HuH-7 (cell line): Measurements from ENCODE around the gene XDH.

Experiments
- DNase-seq: peaks from one replicate; pipeline ENCODE4 v3.0.0; 2011; ENCODE audit warnings: low spot score

XDH gene

DNA sequence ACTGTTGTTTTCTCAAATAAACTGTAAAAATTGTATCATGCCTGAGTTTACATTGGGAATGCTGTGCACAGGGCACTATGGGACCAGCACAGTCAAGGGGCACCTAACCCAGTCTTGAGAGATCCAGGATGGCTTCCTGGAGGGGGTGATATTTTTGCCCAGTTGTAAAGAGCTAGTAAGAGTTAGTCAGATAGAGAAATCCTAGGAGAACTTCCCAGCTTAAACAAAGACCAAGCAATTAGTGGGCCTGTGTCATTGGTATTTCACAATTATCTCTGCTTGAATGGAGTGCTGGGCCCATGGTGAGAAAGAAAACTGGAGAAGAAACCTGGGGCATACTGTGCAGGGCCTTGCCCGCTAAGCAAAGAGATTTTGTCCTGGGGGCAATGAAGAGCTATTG is 12.2 kb downstream of the XDH start:
- no peak for DNase-seq

DNA sequence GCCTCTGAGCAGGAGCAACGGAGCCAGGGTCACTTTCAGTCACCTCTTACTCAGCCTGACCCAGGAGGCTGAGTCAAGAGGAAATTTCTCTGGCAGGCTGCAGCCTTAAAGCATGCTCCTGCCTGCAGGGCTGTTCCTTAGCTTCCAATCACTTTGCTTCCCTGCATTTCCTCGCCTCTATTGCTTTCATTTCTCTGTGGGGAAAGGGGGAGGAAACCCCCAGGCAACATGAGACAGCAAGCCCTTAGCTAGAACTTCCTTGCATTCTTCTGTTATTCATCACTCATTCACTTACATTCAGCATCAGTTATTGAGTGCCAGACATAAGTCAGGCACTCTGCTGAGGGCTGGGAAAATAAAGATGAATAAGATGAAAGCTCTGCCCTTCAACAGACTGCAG is 13.0 kb downstream of the XDH start:
- no peak for DNase-seq

DNA sequence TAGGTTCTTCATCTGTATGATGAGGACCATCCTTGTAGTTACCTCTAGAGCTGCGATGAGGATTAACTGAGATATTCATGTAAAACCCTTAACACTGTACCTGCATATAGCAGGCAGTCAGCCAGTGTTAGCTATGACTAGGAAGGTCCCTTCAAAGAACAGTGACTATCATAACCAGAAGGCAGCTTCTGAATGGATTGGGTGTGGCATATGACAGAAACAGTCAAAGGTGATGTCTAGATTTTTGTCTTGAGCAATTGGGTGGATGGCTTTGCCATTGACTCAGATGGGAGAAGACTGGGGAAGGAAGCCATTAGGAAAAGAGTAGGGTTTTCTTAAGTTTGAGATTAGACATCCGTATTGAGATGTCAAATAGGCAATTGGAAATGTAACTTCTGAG is 15.7 kb downstream of the XDH start:
- DNase-seq, result no peak

DNA sequence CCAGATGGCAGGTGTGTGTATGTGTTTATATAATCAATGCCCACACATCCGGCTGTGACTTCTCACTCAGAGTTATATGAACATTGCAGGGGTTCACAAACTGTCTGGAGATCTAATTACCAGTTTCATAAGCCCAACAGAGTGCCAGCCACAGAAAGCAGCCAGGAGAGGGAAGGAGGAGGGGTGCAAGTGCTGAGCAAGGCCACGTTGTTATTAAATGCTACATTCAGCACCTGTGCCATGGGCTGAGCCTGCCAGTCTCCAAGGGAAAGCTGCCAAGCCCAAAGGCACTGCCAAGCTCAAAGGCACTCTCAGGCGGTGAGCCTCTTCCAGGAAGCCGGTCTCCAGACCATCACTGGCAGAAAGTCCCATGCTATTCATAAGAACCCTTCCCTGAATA is 17.4 kb downstream of the XDH start:
- no peak for DNase-seq

DNA sequence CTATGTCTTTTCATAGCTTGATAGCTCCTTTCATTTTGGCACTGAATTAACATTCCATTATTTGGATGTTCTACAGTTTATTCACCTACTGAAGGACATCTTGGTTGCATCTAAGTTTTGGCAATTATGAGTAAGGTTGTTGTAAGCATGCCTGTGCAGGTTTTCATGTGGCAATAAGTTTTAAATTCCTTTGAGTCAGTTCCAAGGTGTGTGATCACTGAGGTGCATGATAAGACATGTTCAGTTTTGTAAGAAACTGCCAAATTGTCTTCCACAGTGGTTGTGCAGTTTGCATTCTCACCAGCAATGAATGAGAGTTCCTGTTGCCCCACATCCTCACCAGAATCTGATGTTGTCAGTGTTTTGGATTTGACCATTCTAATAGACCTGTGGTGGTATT is 24.2 kb downstream of the XDH start:
- no peak for DNase-seq

DNA sequence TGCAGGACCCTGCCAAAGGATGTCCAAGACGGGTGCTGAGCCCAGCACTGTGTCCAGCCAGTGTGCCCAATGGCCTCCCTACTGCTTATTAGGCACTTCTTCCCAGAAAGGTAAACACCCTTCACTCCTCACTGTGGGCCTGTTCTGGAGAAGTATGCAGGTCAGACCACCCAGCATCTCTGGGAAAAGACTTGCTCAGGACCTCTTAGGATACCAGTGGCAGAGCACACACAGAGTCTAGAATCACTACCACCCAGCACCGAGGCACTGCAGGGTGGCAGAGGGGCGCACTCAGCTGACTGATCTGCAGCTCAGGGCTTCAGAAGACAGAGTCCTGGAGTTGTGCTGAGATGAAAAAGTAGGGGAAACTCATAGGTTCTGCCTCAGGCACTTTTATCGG is 25.8 kb downstream of the XDH start:
- DNase-seq, result no peak

DNA sequence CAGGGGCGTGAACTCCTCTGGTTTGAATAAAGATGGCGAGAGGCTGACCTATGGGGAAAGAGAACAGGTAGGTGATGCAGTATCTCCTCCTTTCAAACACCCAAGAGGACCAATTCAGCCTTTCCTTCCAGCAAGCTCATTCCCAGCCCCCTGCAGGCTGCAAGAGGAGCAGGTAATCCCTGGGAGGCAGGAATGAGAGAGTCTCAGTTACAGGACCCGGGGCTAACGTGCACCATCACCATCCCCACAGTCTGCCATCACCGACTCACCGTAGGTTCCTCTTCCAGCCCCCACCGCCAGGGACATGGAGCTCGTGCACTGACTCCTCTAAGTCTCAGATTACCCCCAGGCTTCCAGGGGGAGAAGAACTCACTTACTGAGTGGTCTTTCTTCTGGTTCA is 26.7 kb downstream of the XDH start:
- DNase-seq, result no peak

DNA sequence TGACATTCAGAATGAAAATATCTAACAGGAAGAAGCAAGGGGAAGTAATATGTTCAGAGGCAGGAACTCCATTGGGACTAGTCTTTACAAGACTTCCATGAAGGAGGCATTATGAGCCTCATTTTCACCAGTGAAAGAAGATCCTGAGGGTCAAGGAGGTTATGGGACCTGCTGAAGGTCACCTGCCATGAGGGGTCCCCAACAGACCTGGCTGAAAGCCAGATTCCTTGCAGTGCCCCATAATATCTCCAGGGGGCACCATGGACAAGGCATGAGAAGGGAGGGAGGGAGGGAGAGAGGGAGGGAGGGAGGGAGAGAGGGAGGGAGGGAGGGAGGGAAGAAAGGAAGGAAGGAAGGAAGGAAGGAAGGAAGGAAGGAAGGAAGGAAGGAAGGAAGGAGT is 27.9 kb downstream of the XDH start:
- DNase-seq, result peak; percentile 17

DNA sequence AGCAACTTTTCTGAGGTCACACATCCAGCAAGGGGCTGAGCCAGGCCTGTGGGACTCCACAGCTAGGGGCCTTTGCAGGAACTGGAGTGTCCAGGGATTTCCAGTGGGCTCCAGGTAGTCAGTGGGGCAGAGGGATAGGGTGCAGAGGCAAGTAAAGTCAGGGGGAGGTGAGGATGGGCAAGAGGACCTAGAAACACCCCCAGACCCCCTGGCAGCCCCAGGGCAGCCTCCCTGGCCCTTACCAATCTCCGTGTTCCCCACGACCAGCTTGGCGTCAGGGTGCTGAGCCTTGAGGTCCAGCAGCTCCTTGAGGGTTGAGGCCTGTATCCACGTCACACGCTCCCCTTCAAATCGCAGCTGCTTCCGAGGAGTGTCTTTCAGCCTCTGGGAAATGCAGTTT is 28.4 kb downstream of the XDH start:
- no peak for DNase-seq

DNA sequence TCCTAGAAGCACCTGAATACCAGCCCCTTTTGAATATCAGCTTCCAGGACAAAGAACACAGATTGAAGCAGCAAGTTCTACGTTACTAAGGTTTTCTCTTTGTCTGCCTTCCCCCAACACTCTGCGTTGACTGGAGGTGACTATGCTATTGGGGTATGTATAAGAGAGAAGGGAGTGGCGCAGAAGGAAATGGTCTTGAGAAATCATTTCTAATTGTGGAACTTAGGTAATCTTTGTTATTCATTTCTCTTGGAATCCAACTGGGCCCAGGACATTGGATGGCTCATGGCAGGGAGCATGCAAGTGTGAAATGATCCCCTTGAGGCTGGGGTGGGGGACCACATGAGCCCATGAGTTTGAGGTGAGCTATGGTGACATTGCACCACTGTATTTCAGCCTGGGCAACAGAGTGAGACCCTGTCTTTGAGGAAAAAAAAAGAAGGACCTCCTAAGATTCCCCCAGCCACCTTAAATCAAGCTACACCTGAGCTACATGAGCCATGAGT is 29.7 kb downstream of the XDH start:
- DNase-seq, result no peak

DNA sequence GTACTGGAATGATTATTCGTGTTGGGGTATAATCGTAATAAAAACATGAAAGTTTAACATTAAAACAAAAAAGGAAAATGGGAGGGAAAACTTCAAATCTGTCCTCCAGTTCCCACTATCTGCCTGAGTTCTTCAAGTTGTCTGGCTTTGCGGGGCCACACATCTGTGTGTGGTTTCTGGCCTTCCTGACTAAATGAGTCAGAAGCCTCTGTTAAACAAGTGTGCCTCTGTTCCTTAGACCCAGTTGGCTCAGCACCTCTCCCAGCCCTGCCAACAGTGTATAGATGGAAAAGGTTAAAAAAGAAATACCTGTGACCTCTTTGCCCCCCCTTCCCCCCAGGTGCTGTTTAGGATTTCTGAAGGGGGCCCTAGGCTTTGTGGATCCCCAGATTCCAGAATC is 30.2 kb downstream of the XDH start:
- no peak for DNase-seq

DNA sequence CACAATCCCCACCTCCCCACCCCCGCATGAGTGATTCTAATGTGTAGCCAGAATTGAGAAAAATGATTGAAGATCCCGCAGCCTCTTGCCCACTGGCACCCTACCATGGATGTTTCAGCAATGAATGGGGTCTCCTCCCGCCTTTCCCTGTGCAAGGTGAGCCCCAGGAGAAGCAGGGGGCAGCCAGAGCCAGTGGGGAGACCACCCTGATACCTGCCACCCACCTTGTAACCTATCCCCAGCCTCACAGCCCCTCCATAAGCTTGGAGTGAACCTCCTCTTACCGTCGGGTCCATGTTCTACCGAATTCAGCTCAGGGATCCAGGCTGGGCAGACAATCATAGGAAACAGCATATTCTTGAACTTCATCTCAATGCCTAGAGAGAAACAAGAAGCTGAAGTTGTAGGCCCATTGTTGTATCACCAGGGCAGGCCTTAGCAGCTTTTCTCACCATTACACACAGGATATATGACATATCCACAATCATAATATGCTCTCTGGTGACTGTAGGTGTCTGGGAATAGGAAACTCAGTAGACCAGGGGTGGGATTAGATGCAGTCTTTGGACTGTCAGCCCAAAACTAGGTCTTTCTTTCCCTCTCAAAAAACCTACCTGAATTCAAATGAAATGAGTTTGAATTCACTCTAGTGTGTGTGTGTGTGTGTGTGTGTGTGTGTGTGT is 30.9 kb downstream of the XDH start:
- no peak for DNase-seq

DNA sequence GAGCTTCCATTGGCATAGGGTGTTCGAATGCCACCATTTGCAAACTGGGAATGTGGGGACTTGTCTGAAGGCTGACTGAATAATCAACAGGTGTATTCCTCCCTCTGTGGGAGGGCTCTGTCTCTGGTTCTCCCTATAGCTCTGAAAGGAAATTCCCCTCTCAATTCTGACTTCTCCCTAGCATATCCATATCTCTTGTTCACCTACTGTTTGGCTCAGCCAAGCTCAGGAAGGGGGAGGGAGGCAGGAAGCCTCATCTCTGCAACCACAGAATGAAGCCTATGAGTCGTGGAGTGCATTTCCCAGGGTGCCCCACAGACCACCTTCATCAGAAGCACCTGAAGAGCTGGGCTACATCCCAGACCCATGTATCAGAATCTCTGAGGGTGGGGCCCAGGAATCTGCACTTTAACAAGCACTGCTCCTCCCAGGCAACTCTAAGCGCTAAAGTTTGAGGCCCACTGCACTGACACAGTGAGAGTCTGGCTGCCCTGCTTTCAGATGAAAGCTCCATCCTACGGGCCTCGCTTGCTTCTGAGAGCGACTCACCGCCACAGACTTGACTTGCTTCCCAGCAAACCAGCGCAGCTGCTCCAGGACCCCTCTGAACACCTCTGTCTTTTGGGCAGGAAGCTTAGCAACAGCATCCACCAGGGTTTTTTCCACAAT is 32.0 kb downstream of the XDH start:
- DNase-seq, result no peak

DNA sequence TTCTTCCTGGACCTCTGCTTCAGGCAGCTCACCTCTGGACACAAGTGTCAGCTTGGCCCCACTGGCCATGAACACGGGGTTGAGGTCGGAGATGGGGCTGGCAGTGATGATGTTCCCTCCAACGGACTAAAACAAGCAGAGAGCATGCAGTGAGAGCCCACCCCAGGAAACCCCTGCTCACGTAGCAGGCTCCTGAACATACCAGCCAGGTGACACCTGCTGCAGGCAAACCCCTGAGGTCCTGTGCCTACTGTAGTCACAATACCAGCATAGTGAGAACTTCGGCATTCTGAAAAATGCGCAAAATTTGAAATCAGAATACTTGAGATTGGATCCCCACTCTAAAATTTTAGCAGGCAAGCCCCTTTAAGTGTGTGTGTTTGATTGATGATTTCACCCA is 32.9 kb downstream of the XDH start:
- DNase-seq, result no peak

DNA sequence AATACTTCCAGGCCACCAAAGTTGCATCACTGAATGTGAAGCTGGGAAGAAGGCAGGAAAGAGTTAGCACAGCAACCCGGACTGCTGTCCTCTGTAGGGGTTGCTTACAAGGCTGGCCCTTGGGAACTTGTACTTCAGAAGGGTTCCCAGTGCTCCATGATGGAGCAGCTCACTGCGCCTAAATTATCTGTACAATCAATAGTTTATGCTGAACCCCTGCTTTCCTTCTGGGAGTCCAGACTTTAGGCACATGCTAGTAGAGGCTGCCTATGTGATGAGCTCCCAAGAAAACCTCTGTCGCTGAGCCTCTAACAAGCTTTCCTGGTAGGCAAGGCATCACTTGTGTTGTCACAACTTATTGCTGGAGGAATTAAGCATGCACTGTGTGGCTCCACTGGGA is 34.3 kb downstream of the XDH start:
- DNase-seq, result no peak

DNA sequence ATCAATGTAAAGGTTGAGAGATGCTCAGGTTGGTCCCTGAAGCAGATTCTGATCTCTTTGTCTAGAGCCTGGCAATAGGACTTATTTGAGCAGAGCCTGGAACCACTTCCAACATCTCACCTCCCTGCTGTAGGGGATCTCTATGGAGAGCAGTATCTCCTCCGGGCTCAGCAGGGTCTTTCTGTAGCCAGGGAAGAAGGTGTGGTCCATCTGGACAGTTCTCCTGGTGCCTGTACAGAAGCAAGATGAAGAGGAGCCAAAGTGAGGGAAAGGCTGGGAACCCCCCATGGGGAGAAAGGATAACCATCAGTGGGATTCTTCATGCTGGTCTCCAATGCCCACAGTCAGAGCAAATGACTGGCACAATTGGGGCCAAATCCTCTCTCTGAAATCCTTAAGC is 34.8 kb downstream of the XDH start:
- no peak for DNase-seq

DNA sequence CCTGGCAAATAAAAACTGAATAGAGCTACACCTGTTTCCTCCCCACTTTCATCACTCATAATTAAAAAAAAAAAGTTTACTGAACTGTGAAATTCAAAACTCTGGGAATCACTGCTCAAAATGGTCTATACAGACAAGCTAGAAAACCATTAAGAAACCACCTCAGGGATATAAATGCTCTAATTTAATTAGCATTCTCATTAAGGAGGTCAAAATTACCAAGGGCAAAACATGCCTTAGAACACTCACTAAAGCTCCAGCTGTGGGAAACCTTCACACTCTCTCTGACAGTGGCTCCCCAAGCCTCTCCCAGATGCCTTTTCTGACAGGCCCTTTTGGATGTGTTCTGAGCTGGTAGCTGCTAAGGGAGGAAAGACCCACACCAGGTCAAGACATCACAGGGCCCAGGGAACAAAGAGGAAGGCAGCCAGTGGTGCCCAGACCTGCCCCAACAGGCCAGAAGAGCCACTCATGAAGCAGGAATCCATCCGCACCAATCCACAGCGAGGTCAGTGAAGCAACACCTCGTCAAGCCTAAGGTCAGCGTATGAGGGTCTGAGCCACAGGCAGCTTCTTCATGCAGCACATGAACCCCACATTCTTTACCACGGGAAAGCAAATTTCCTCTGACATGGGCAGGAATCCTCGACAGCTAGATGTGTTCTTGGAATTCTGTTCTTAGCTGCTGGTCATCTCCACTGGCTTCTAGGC is 35.6 kb downstream of the XDH start:
- no peak for DNase-seq

DNA sequence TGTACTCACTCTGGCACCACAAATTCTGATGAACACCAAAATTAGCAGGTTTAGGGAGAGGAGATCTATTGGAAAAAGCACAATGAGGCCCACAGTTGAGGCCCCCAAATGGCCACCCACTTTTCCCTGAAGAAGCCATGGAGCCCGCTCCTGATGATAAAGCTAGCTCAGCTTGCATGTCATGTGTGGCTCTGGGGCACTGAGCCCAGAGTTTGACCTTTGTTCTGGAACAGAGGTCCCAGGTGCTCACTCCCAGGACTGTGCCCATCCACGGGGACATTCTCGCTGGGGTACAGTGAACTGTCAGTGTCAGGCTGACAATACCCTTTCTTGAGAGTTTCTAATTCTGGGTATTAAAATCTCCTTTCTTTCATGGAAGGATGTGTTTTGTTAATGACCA is 36.2 kb downstream of the XDH start:
- no peak for DNase-seq

DNA sequence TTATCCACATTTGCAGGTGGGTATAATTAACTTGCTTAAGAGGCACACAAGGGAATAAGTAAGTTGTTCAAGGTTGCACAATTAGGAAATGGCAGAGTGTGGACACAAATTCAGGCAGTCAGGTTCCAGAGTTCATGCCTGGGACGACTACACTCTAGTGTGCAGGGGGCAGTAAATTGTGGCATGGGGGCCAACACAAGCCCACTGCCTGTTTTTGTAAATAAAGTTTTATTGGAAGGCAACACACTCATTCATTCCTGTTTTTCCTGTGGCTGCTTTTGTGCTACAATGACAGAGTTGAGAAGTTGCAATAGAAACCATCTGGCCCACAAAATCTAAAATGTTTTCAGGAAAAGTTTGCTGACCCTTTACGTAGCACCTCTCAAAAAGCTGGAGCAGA is 41.4 kb downstream of the XDH start:
- no peak for DNase-seq

DNA sequence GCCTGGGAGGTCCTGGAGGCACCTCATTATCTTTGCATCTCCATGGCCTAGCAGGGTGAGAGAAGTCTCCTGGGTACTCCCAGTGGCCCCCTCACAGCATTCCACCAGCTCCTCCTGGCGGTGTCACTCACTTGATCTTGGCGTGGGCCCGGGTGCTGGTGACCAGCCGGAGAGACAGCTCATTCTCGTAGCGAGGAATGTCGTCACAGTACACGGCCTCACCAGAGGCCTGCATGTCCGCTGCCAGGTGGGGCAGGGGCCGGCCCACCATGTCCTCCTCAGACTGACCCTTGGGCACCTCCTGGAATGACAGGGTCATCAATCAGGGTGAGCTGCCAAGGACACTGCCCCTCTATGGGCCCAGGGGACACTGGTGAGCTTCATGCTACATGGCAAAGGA is 42.4 kb downstream of the XDH start:
- no peak for DNase-seq

DNA sequence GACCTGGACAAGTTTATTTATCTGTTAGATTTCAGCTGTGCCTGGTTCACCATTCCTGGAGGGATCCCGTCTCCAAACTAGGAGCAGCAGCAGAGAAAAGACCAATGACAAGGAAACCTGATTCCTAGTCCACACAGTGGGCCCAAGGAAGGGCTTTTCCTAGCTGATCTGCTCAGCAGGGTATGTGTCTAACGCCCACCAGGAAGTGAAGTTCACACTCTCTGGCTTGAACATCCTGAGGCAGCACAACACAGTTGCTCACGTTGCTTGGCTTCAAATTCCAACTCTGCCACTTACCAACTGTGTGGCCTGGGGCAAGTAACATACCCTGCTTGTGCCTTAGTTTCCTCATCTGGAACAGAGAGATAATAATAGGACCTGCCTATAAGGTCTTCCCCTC is 42.9 kb downstream of the XDH start:
- no peak for DNase-seq

DNA sequence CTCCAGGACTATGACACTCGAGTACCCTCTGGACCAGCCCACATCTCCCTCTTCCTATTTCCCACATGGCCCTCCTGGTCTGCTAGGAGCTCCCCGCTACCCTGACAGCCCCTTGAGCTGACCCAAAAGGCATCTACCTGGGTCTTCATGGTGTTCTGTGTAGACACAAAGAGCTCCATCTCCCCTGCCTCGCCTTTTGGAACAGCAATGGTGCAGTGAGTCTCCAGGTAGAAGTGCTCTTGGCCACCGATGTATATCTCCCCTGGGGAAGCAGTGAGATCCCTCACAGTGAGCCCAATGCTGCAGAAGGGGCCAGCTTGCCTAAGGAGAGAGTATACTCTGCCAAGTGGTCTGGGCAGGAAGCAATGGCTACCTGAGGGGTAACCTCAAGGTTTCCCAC is 47.8 kb downstream of the XDH start:
- no peak for DNase-seq

DNA sequence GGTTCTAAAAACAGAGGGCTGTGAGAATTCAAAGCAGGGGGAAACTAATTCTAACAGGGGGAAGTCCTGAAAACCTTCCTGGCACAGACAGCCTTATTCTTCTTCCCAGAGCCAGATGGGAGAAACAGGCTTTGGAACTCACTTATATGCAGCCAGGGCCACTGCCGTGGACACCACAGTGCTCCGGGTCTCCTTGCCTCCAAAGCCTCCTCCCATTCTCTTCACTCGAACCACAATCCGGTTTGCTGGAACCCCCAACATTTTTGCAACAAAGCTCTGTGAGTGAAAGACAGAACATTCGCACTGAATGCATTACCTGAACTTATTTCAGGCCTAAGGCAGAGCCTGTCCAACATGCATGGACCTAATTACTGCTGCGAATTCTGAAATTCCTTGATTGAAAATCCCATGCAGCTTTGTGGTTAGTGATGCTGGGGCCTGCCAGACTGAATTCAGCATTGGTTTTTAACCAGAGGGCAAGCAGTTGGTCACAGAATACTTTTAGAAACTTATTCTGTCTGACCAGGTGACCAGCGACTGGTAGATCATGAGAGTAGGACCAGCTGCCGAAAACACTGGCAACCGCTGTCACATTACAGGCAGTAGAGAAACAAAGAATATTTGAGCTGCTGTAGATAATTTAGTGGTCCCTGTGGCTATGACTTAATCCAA is 48.6 kb downstream of the XDH start:
- no peak for DNase-seq
